A549 (cell line): ENCODE measurements around the gene TMCC2. TPM values are rescaled to one million over a fixed set of nuclear protein-coding genes. Genes with fewer than 3 reads are reported as not detected.

Source experiments
- ATAC-seq, 2 experiments: fragments of 200-7000 bp in 1 of 2; fragments of >200 bp in 1 of 2; cut with Nextera tagmentation in 1 of 2; cut with Tn5 transposase in 1 of 2; 3 replicates each; pipeline versions ENCODE4 v1.8.0 to v1.9.1; 2018 to 2020; ENCODE audit warnings: mild to moderate bottlenecking in 1 of 2, moderate library complexity in 1 of 2
- CTCF ChIA-PET: fragments of 300-600 bp; sonication (Branson Sonifier 250); formaldehyde crosslinking; extraction: SDS; loops from one replicate; lab custom pipeline; 2021; ENCODE audit warnings: antibody characterized with exemption, inconsistent platforms; lab: Yijun Ruan, JAX
- POLR2A ChIA-PET: fragments of 350-600 bp; formaldehyde crosslinking; extraction: SDS; loops from one replicate; lab custom pipeline; 2021; ENCODE audit warnings: antibody characterized with exemption, inconsistent platforms; lab: Yijun Ruan, JAX
- DNase-seq, 2 experiments: peaks; one replicate each; pipeline versions ENCODE4 v3.0.0 to v3.0.0-alpha.2; 2011 to 2016; ENCODE audit warnings: low read depth in 1 of 2, low spot score in 1 of 2
- FAIRE-seq: peaks from 2 replicates; lab custom pipeline; 2011; peaks lifted over from hg19 to GRCh38; lab: Jason Lieb, UNC
- H3K27ac ChIP-seq, 2 experiments: fragments of >200 bp; sonication (Bioruptor Twin); formaldehyde crosslinking; 3 replicates each; pipeline ENCODE4 v1.5.1; 2016 to 2017
- H3K4me1 ChIP-seq: fragments of >200 bp; sonication (Bioruptor Twin); formaldehyde crosslinking; 3 replicates; pipeline ENCODE4 v1.6.1; 2016
- H3K4me2 ChIP-seq: fragments of >200 bp; sonication (Bioruptor Twin); formaldehyde crosslinking; 3 replicates; pipeline ENCODE4 v1.6.1; 2016
- H3K4me3 ChIP-seq: fragments of >200 bp; sonication (Bioruptor Twin); formaldehyde crosslinking; 3 replicates; pipeline ENCODE4 v1.5.1; 2016
- H3K9me3 ChIP-seq: fragments of >200 bp; sonication (Bioruptor Twin); formaldehyde crosslinking; 3 replicates; pipeline ENCODE4 v1.6.1; 2016
- ATOH8 ChIP-seq: fragments of 250-450 bp; sonication (Bioruptor Pico); IDR thresholded peaks from 2 replicates; pipeline ENCODE4 v1.5.0; 2020; ENCODE audit warnings: low read depth, mild to moderate bottlenecking, moderate library complexity
- CBX2 ChIP-seq: fragments of 200-600 bp; sonication (generic); IDR thresholded peaks from 2 replicates; pipeline ENCODE4 v1.6.1; 2016; ENCODE audit warnings: low read depth, mild to moderate bottlenecking, borderline replicate concordance
- CBX8 ChIP-seq: fragments of 200-600 bp; sonication (generic); IDR thresholded peaks from 2 replicates; pipeline ENCODE4 v1.6.1; 2016
- EHF ChIP-seq: fragments of 250-450 bp; sonication (Bioruptor Pico); IDR thresholded peaks from 2 replicates; pipeline ENCODE4 v1.5.0; 2020; ENCODE audit warnings: mild to moderate bottlenecking
- FOSL2 ChIP-seq, 2 experiments: fragments of 450-650 bp in 1 of 2; fragments of >200 bp in 1 of 2; sonication (Bioruptor Twin) in 1 of 2; formaldehyde crosslinking; IDR thresholded peaks; 2 replicates each; pipeline versions ENCODE4 v1.5.0 to v1.6.1; 2016 to 2020; ENCODE audit warnings: mild to moderate bottlenecking in 1 of 2, moderate library complexity in 1 of 2
- GATA3 ChIP-seq: IDR thresholded peaks from 2 replicates; pipeline ENCODE4 v1.6.1; 2012; ENCODE audit warnings: borderline replicate concordance
- HEYL ChIP-seq: fragments of 250-450 bp; sonication (Bioruptor Pico); IDR thresholded peaks from 2 replicates; pipeline ENCODE4 v1.8.0; 2021; ENCODE audit warnings: mild to moderate bottlenecking, moderate library complexity
- HOXA7 ChIP-seq: fragments of 250-450 bp; sonication (Bioruptor Pico); IDR thresholded peaks from 2 replicates; pipeline ENCODE4 v1.5.0; 2020; ENCODE audit warnings: mild to moderate bottlenecking, moderate library complexity
- HOXB5 ChIP-seq: fragments of 250-450 bp; sonication (Bioruptor Pico); IDR thresholded peaks from 2 replicates; pipeline ENCODE4 v1.5.0; 2020; ENCODE audit warnings: mild to moderate bottlenecking, moderate library complexity
- KDM1A ChIP-seq: fragments of 200-600 bp; sonication (generic); IDR thresholded peaks from 2 replicates; pipeline ENCODE4 v1.6.1; 2016; ENCODE audit warnings: low read depth, mild to moderate bottlenecking
- MAZ ChIP-seq: fragments of 150-350 bp; IDR thresholded peaks from 2 replicates; pipeline ENCODE4 v1.6.1; 2014; ENCODE audit warnings: antibody characterized with exemption, low read depth, low read length, borderline replicate concordance
- NFE2L2 ChIP-seq: fragments of 150-350 bp; conservative IDR thresholded peaks from 2 replicates; pipeline ENCODE4 v1.6.1; 2014; ENCODE audit warnings: low read length
- NR3C1 ChIP-seq: fragments of >200 bp; sonication (Bioruptor Twin); formaldehyde crosslinking; IDR thresholded peaks from 3 replicates; pipeline ENCODE4 v1.6.1; 2017
- POLR2A ChIP-seq: IDR thresholded peaks from 2 replicates; pipeline ENCODE4 v1.6.1; 2012; ENCODE audit warnings: mild to moderate bottlenecking, low read length
- POLR2AphosphoS2 ChIP-seq: conservative IDR thresholded peaks from 2 replicates; pipeline ENCODE4 v1.6.1; 2012; ENCODE audit warnings: low read length, improper control_type of control experiment, inconsistent platforms
- RAD21 ChIP-seq, 2 experiments: fragments of >200 bp in 1 of 2; sonication (Bioruptor Twin) in 1 of 2; formaldehyde crosslinking in 1 of 2; IDR thresholded peaks in 1 of 2; conservative IDR thresholded peaks in 1 of 2; 2 replicates in 1 of 2; 3 replicates in 1 of 2; pipeline ENCODE4 v1.6.1; 2012 to 2018; ENCODE audit warnings: inconsistent platforms in 1 of 2
- RFX5 ChIP-seq: fragments of 450-650 bp; IDR thresholded peaks from 2 replicates; pipeline ENCODE4 v1.7.1; 2014; ENCODE audit warnings: antibody characterized with exemption, mild to moderate bottlenecking, moderate library complexity
- RNF2 ChIP-seq: fragments of 200-600 bp; sonication (generic); IDR thresholded peaks from 2 replicates; pipeline ENCODE4 v1.6.1; 2016; ENCODE audit warnings: low read depth, mild to moderate bottlenecking, antibody characterized with exemption, moderate library complexity, borderline replicate concordance
- SMC3 ChIP-seq: fragments of >200 bp; sonication (Bioruptor Twin); formaldehyde crosslinking; IDR thresholded peaks from 3 replicates; pipeline ENCODE4 v1.6.1; 2018; ENCODE audit warnings: inconsistent platforms
- SREBF2 ChIP-seq: fragments of 450-650 bp; IDR thresholded peaks from 2 replicates; pipeline ENCODE4 v1.6.1; 2014; ENCODE audit warnings: mild to moderate bottlenecking, moderate library complexity
- TFCP2L1 ChIP-seq: fragments of 250-450 bp; sonication (Bioruptor Pico); IDR thresholded peaks from 2 replicates; pipeline ENCODE4 v1.5.0; 2021; ENCODE audit warnings: mild to moderate bottlenecking
- TP53 ChIP-seq: fragments of 250-450 bp; sonication (Bioruptor Pico); IDR thresholded peaks from 2 replicates; pipeline ENCODE4 v1.5.0; 2021; ENCODE audit warnings: mild to moderate bottlenecking, moderate library complexity
- ZNF302 ChIP-seq: fragments of 250-450 bp; sonication (Bioruptor Pico); IDR thresholded peaks from 2 replicates; pipeline ENCODE4 v1.9.0; 2021; ENCODE audit warnings: inconsistent platforms, mild to moderate bottlenecking, moderate library complexity
- WGBS: methylation state at CpG from one replicate; pipeline ENCODE4 v1.1.6; 2017; ENCODE audit errors: missing lambda C conversion rate; 5-methylcytosine and 5-hydroxymethylcytosine counted together
- polyA plus RNA-seq, 4 experiments: library from polyadenylated mRNA; depleted of rRNA in 3 of 4; stranded (reverse); fragments of >200 nt; fragmentation: RNase III in 1 of 4; extraction: RNeasy Plus Mini Kit Qiagen cat#74134 plus additional on column Dnase treatment in 1 of 4; gene quantifications; 2 replicates in 3 of 4; 3 replicates in 1 of 4; pipeline ENCODE4 v1.2.3, GENCODE V29; 2011 to 2017
- TF ChIP-seq, protein P1 (sequence below): fragments of 200-600 bp; sonication (generic); IDR thresholded peaks from 2 replicates; pipeline ENCODE4 v1.6.1; 2016; ENCODE audit warnings: antibody characterized with exemption, mild to moderate bottlenecking, moderate library complexity
- TF ChIP-seq, protein P2 (sequence below): IDR thresholded peaks from 2 replicates; pipeline ENCODE4 v1.6.1; 2012; ENCODE audit warnings: low read depth, borderline replicate concordance
- TF ChIP-seq, protein P3 (sequence below): IDR thresholded peaks from 2 replicates; pipeline ENCODE4 v1.6.1; 2012

The TMCC2 gene
- polyA plus RNA-seq, 2 of the 4 experiments (the other 2 are of a cell fraction) = 1.7 to 3.2 TPM

DNA sequence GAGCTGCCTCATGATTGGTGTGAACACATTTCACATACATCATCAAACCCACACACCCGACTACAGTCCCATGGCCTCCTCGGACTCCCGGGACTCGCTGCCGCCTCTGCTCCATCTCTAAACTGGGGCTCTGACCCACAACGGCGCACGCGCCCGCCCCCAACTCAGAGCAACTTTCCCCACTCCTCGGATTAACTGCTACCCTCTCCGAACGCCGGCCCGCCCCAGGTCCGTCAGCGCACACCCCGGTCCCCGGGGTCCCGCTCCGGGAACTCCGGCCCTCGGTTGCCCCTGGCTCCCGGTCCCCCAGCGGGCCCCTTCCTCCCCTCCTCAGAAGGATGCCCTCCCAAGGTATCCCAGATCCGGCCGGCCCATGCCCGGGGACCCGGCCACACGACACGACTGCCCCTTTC, 17.0 kb upstream of the TMCC2 start:
- ChIA-PET CTCF (interaction anchor here (1.0 to 1.4 kb wide), 3 partner anchors 14 to 69 kb away, joined by 3 to 4 read pairs (median 4); no protein-coding TSS in a partner anchor), POLR2A (interaction anchor here (0.6 to 1.5 kb wide), 8 partner anchors 17 to 122 kb away, joined by 3 to 8 read pairs (median 3); partner anchors contain the start of genes RBBP5 and TMCC2)
- ATAC-seq (peak; percentile 61 to 67), FAIRE-seq (no peak), DNase-seq (peak; percentile 20 to 52)
- Histone ChIP-seq H3K4me2 (peak overlapping the region; percentile 98), H3K27ac (peak overlapping the region; percentile 78 to 96), H3K4me1 (peaks cover 7% of the 10 kb centered on the region; the same call in 1 of the 3 replicates), H3K9me3 (no peaks in the 10 kb centered on the region), H3K4me3 (peak overlapping the region; percentile 86)
- 1% methylated on average over 22 of the region's 31 CpGs for WGBS
- TF ChIP-seq MAZ (no peak), EHF (CRISPR knock-in tag) (no peak), POLR2A (no peak), RFX5 (no peak)
- TF ChIP-seq, protein P1, sequence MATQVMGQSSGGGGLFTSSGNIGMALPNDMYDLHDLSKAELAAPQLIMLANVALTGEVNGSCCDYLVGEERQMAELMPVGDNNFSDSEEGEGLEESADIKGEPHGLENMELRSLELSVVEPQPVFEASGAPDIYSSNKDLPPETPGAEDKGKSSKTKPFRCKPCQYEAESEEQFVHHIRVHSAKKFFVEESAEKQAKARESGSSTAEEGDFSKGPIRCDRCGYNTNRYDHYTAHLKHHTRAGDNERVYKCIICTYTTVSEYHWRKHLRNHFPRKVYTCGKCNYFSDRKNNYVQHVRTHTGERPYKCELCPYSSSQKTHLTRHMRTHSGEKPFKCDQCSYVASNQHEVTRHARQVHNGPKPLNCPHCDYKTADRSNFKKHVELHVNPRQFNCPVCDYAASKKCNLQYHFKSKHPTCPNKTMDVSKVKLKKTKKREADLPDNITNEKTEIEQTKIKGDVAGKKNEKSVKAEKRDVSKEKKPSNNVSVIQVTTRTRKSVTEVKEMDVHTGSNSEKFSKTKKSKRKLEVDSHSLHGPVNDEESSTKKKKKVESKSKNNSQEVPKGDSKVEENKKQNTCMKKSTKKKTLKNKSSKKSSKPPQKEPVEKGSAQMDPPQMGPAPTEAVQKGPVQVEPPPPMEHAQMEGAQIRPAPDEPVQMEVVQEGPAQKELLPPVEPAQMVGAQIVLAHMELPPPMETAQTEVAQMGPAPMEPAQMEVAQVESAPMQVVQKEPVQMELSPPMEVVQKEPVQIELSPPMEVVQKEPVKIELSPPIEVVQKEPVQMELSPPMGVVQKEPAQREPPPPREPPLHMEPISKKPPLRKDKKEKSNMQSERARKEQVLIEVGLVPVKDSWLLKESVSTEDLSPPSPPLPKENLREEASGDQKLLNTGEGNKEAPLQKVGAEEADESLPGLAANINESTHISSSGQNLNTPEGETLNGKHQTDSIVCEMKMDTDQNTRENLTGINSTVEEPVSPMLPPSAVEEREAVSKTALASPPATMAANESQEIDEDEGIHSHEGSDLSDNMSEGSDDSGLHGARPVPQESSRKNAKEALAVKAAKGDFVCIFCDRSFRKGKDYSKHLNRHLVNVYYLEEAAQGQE = no peak
- TF ChIP-seq, protein P2, sequence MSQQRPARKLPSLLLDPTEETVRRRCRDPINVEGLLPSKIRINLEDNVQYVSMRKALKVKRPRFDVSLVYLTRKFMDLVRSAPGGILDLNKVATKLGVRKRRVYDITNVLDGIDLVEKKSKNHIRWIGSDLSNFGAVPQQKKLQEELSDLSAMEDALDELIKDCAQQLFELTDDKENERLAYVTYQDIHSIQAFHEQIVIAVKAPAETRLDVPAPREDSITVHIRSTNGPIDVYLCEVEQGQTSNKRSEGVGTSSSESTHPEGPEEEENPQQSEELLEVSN = no peak

- DNase-seq (peak; percentile 96 to 97), ATAC-seq (peak; percentile 96 to 97), FAIRE-seq (no peak)
- Histone ChIP-seq H3K4me2 (peak within 1 kb of the TSS; percentile 98), H3K9me3 (no peaks in the 10 kb centered on the region), H3K4me3 (peak within 1 kb of the TSS; percentile 86), H3K27ac (peak within 1 kb of the TSS; percentile 78 to 96), H3K4me1 (peaks cover 7% of the 10 kb centered on the region; the same call in 1 of the 3 replicates)
- ChIA-PET POLR2A (interaction anchor here (0.6 to 1.5 kb wide), 7 partner anchors 16 to 121 kb away, joined by 3 to 8 read pairs (median 3); partner anchors contain the start of genes RBBP5 and TMCC2), CTCF (interaction anchor here (0.9 to 1.4 kb wide), 4 partner anchors 13 to 89 kb away, joined by 3 to 4 read pairs (median 3); partner anchors contain the start of gene RBBP5)
- WGBS = 0% methylated on average over 18 of the region's 67 CpGs
- TF ChIP-seq NR3C1 (no peak), RNF2 (no peak), HOXA7 (CRISPR knock-in tag) (no peak), TP53 (CRISPR knock-in tag) (no peak; the same call in 1 of the 2 replicates), EHF (CRISPR knock-in tag) (no peak), CBX8 (no peak), CBX2 (peak; percentile 48; the same call in 1 of the 2 replicates), TFCP2L1 (CRISPR knock-in tag) (peak; percentile 91), SMC3 (peak; percentile 43), KDM1A (no peak), NFE2L2 (no peak), ATOH8 (CRISPR knock-in tag) (no peak), HOXB5 (CRISPR knock-in tag) (peak; percentile 83), RAD21 (conservative IDR thresholded peaks at IDR 0.05 in 1 of 2, IDR thresholded peaks at IDR 0.05 in 1 of 2) (peak in 1 of 2 experiments; percentile 39; a peak in 3 of 5 replicates), SREBF2 (no peak), POLR2A (peak; percentile 84), POLR2AphosphoS2 (no peak), HEYL (CRISPR knock-in tag) (no peak), FOSL2 (IDR thresholded peaks at IDR 0.05) (no peak), FOSL2 (CRISPR knock-in tag; IDR thresholded peaks at IDR 0.05) (no peak; the same call in 1 of the 2 replicates), MAZ (0 out of 2 replicates have a peak, but pooled peaks have one; percentile 42), GATA3 (0 out of 2 replicates have a peak, but pooled peaks have one; percentile 37), ZNF302 (CRISPR knock-in tag) (no peak)
- TF ChIP-seq, protein P1 = peak; percentile 45; the same call in 1 of the 2 replicates
- TF ChIP-seq, protein P3, sequence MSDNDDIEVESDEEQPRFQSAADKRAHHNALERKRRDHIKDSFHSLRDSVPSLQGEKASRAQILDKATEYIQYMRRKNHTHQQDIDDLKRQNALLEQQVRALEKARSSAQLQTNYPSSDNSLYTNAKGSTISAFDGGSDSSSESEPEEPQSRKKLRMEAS = peak; percentile 88
Observed at GRCh38 chr1:205211169-205211838, 16.4 kb upstream of the TMCC2 start, which contains the start of gene DSTYK. DSTYK (minus strand) TSS chr1:205211702; CDS start chr1:205211535, 167 bp downstream.
